Measurements from ENCODE around the gene PGAP3. TPM values are rescaled to one million over a fixed set of nuclear protein-coding genes. Genes with fewer than 3 reads are reported as not detected.
A peak's percentile ranks its signal among the peaks of the same experiment; 100 is the strongest.

PGAP3 gene
- total RNA-seq, 1 donor from 2014 or later = 15.3 TPM

- intact Hi-C loops (cut with DNase I) = no loop called here
Observed at GRCh38 chr17:39650121-39650579, 37.7 kb downstream of the PGAP3 start.

DNA sequence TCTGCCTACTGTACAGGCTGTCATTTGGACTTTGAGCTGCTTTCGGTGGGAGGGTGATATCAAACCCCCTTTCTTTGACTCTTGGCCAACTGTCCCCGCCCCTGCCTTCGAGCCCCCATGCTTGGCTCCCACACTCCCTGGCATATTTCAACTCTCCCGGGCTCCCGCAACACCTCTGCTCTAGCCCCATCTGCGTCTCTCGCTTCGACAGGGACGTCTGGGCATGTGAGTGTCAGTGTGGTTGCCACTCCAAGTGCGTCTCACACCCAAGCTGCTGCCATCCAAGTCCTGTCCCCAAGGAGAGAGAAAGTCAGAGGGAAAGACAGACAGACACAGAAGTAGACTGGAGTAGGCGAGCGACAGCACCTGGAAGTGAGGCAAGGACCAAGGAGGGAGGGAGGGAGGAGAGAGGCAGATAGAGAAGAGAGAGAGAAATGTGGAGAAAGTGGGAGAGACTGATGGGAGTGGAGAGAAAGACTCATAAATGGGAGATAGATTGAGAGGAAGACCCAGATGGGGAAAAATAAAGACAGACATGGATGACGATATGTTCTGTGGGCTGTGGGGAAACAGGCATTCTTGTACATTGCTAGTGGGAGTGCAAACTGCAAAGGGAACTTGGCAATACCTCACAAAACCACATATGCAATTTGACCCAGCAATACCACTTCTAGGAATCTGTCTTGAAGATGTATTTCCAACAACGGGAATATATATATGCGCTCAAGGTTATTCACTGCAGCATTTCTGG is 39.1 kb downstream of the PGAP3 start:
- DNase-seq (ENCODE audit: low spot score) = no peak
- intact Hi-C loops (cut with DNase I) = no loop called here

More at GRCh38 chr17:39650121-39650579, 37.7 kb downstream of the PGAP3 start:
- DNase-seq (ENCODE audit: low spot score) = no peak

- DNase-seq (ENCODE audit: low spot score) = no peak
- intact Hi-C loops (cut with DNase I) = no loop called here
Observed at GRCh38 chr17:39647256-39647655, 40.6 kb downstream of the PGAP3 start.

DNA sequence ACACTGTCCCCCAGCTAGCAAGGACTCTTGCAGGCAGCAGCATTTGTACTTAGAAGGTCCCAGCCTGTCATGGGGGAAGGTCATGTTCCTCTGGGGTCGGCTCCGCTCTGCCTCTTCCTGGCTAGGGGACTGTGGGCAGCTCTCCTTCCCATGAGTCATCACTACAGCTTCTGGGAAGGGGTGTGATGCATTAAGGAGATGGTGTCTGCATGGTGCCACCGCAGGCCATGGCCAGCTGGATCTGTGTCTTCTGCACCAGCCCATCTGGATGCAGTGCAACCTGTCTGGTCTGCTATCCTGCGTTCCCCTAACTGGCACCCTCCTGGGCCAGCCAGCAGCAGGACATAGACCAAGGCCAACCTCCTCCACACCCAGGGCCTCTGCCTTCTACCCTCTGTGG is 44.6 kb downstream of the PGAP3 start:
- no peak for DNase-seq (ENCODE audit: low spot score)
- intact Hi-C loops (cut with DNase I) = loop anchor here (5.0 kb wide), 1 partner anchor 279 kb away; no protein-coding TSS in a partner anchor

DNA sequence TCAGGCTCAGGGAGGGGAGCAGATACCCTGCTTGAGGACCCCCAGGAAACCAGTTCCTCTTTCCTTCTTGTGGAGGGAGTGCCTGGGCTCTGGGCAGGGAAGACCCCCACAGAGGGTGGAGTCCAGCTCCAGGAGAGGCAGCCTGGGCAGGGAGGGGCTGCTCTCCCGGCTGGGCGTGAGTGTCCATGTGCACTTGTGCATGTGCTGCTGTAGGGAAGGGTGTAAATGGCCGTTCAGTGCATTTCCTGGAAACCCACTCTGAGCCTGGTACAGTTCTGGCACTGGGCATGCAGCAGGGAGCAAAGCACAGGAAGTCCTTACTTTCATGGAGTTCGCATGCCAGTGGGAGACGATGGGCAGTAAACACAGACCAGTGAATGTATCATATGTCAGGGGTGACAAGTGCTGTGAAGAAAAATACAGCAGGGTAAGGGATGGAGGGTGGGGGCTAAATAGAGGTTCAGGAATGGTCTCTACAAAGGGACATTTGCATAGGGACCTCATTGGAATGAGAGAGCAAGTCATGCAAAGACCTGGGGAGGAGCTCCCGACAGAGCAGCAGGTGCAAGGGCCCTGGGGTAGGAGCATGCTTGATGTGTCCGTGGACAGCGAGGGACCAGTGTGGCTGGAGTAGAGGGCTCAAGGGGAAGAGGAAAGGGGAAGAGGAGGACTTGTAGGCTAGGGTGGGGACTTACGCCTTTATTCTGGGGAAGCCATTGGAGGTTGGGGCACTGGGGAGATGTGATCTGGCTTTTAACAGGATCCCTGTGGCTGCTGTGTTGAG is 45.4 kb downstream of the PGAP3 start:
- intact Hi-C loops (cut with DNase I) = loop anchor here (5.0 kb wide), 1 partner anchor 280 kb away; no protein-coding TSS in a partner anchor
- no peak for DNase-seq (ENCODE audit: low spot score)

- intact Hi-C loops (cut with DNase I) = loop anchor here (5.0 kb wide), 1 partner anchor 280 kb away; no protein-coding TSS in a partner anchor
- no peak for DNase-seq (ENCODE audit: low spot score)
Observed at GRCh38 chr17:39641883-39642282, 46.0 kb downstream of the PGAP3 start.

DNA sequence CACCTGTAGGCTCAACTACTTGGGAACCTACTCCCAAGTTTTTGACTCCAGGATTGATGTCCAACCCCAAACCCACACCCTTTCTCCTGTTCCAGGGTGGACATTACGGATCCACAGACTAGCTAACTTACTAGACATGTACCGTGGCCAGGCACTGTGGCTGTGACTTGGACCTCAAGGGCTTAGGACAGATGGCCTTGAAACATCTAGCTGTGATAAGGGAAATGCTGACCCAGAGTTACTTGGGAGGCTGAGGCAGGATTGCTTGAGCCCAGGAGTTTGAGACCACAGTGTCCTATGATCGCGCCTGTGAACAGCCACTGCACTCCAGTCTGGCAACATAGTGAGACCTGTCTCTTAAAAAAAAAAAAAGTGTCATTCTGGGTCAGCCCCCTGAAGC is 46.8 kb downstream of the PGAP3 start:
- intact Hi-C loops (cut with DNase I) = loop anchor here (5.0 kb wide), 1 partner anchor 281 kb away; no protein-coding TSS in a partner anchor
- no peak for DNase-seq (ENCODE audit: low spot score)

- intact Hi-C loops (cut with DNase I) = loop anchor here (5.0 kb wide), 1 partner anchor 282 kb away; no protein-coding TSS in a partner anchor
- no peak for DNase-seq (ENCODE audit: low spot score)
Observed at GRCh38 chr17:39640591-39641031, 47.2 kb downstream of the PGAP3 start.

- DNase-seq (ENCODE audit: low spot score) = no peak
- intact Hi-C loops (cut with DNase I) = loop anchor here (5.0 kb wide), 3 partner anchors 87 to 282 kb away; no protein-coding TSS in a partner anchor
Observed at GRCh38 chr17:39639566-39640458, 48.0 kb downstream of the PGAP3 start.

DNA sequence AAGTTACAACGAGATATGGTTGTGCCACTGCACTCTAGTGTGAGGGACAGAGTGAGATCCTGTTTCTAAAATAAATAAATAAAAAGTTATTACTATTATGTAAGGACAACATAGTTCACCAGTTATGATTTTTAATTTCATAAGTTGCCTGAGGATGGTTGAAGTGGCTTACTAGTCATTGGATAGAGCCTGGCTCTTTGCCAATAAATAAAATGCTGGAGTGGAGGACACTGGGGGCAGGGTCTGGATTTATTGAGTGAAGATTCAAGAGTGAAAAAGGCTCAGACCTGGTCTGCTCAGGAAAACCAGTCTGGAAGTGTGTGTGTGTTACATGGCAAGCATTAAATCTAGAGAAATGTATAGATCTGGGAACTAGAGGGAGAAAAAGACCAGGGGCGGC is 48.8 kb downstream of the PGAP3 start:
- DNase-seq (ENCODE audit: low spot score) = no peak
- intact Hi-C loops (cut with DNase I) = loop anchor here (5.0 kb wide), 2 partner anchors 88 to 113 kb away; no protein-coding TSS in a partner anchor

DNA sequence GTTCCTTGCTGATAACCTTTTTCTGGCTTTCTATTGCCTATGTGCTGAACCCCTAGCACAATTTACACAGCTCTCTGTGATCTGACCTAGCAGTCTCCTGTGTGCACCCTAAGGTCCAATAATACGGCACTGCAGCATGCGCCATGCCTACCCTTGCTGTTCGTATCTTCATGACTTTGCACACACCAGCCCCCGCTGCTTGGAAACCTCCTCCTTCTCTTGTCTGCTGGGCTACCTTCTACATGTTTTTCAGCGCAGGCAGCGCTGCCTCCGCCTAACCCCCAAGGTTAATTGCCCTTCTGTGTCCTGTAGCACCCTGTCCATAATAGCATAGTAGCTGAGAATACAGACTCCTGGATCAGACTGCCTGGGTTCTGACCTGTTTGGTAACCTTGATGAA is 49.5 kb downstream of the PGAP3 start:
- no peak for DNase-seq (ENCODE audit: low spot score)
- intact Hi-C loops (cut with DNase I) = loop anchor here (5.0 kb wide), 2 partner anchors 89 to 114 kb away; no protein-coding TSS in a partner anchor

DNA sequence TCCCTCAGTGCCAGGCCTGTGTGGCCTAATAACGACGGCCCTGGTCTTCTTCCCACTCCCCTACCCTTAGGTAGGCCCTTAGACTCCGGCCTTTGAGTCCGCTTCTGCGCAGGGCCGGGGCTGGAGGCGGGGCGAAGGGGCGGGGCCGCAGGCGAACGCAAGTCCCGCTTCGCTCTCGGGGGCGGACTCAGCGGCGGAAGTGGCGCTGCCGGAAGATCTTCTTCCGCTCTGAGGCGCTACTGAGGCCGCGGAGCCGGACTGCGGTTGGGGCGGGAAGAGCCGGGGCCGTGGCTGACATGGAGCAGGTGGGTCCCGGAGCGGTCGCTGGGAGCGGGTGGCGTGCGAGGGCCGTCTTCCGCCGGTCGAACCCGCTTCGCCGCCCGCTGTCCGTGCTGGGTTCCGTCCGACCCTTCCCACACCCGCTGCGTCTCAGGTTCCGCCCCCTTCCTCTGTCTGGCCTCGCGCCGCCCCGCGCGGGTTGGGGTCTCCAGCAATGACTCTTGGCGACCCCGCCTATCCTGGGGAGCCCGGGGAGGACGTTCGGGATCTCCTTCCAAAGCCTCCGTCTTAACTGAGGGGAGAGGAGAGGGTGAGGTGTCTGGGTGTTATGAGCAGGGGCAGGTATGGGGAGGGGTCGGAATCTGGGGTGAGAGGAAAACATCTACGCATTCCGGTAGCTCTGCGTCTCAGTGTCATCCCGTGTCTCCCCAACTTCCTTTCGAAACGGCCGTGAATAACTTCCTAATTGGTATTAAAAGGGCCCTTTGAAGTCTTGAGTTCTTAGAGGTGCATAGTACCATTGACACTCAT is 50.7 kb downstream of the PGAP3 start, which contains the start of gene STARD3:
Gene STARD3, plus strand, starts transcription at position 218 of the 810 bp plus-strand sequence. CDS start 16,388 bp downstream, outside the sequence.
- peak; percentile 97 for DNase-seq (ENCODE audit: low spot score)
- intact Hi-C loops (cut with DNase I) = loop anchor here (5.0 kb wide), 2 partner anchors 90 to 115 kb away; no protein-coding TSS in a partner anchor

- DNase-seq (ENCODE audit: low spot score) = no peak
- intact Hi-C loops (cut with DNase I) = loop anchor here (5.0 kb wide), 2 partner anchors 91 to 116 kb away; no protein-coding TSS in a partner anchor
Observed at GRCh38 chr17:39636587-39636926, 51.3 kb downstream of the PGAP3 start.

GRCh38 chr17:39635614-39636176 is 52.2 kb downstream of the PGAP3 start:
- DNase-seq (ENCODE audit: low spot score) = no peak

DNA sequence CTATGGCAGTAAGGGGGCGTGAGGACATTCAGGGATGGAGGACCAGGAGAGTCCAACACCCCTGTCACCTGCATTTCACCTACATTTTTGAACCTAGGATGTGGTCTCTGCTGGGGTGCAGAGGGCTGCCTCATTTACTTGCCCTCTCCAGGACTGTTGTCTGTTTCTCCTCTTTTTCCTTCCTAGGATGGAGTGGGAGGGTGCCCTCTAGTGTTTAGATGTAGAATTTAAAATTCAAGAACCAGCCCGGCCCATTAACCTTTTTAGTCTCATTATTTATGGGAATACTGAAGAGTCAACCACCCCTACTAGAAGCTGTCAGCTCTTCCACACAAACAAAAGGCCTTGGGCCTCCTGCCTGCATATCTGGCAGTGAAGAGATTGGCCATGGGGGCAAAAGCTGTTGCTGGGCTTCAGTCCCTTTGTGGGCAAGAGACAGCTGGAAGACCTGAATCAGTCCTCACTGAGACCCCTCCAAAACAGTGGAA is 53.4 kb downstream of the PGAP3 start:
- intact Hi-C loops (cut with DNase I) = no loop called here
- DNase-seq (ENCODE audit: low spot score) = no peak

More at GRCh38 chr17:39635614-39636176, 52.2 kb downstream of the PGAP3 start:
- intact Hi-C loops (cut with DNase I) = loop anchor here (5.0 kb wide), 2 partner anchors 92 to 117 kb away; no protein-coding TSS in a partner anchor

DNA sequence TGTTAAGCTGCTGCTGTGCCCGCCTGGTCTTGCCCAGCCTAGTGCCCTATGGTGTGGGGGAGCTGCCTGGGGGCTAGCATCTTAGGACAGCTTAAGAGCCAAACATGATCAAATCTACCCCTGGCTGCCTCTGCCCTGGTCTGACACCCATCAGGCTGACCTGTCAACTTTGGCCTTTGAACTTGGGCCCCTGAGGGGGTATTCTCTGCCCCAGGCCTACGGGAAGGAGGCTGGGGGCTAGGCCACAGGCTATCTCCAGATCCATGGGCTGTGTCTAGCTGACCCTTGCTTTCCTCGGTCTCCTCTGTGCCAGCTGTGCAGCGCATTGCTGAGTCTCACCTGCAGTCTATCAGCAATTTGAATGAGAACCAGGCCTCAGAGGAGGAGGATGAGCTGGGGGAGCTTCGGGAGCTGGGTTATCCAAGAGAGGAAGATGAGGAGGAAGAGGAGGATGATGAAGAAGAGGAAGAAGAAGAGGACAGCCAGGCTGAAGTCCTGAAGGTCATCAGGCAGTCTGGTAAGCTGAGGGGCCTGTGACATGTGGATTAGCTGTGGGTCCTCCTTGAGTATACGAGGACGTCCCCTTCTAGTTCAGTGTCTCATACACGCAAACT is 54.2 kb downstream of the PGAP3 start:
- intact Hi-C loops (cut with DNase I) = no loop called here
- DNase-seq (ENCODE audit: low spot score) = no peak

Data from cardiac septum (tissue), 1 donor.